ENCODE measurements around the gene TMEM154.

DNA sequence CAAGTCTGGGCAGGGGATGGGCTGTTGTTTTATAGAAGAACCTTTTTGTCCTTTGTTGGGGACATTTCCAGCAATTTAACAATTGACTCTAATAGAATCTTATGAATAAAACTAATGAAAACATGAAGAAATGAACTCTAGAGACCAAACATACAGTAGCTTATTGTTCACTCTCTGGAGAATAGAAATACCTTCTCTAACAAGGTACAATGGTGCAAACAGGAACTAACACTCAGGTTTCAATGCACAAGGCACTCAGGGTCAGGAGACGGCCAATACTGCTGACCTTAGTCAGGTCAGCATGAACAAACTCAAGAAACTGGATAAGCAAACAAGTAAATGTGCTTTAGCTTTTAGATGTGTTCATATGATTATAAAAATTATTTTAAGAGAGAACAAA lies 104.3 kb downstream of the TMEM154 start:
- no peak for TF ChIP-seq EZH2 (IDR thresholded peaks at IDR 0.05; ENCODE audit: low read length)
- TF ChIP-seq, protein P1, sequence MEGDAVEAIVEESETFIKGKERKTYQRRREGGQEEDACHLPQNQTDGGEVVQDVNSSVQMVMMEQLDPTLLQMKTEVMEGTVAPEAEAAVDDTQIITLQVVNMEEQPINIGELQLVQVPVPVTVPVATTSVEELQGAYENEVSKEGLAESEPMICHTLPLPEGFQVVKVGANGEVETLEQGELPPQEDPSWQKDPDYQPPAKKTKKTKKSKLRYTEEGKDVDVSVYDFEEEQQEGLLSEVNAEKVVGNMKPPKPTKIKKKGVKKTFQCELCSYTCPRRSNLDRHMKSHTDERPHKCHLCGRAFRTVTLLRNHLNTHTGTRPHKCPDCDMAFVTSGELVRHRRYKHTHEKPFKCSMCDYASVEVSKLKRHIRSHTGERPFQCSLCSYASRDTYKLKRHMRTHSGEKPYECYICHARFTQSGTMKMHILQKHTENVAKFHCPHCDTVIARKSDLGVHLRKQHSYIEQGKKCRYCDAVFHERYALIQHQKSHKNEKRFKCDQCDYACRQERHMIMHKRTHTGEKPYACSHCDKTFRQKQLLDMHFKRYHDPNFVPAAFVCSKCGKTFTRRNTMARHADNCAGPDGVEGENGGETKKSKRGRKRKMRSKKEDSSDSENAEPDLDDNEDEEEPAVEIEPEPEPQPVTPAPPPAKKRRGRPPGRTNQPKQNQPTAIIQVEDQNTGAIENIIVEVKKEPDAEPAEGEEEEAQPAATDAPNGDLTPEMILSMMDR (optimal IDR thresholded peaks at IDR 0.05 in 1 of 3, IDR thresholded peaks at IDR 0.05 in 1 of 3, conservative IDR thresholded peaks at IDR 0.05 in 1 of 3; ENCODE audit: extremely low read depth in 1 of 3, insufficient read depth in 2 of 3, low read length in 3 of 3), result no peak
